CD4-positive, alpha-beta T cell treated with Interleukin-17A for 1 hour (primary cell): ENCODE measurements around the gene AKR1B1.
A peak's percentile ranks its signal among the peaks of the same experiment; 100 is the strongest.

Source experiments
- DNase-seq: peaks from one replicate; pipeline ENCODE4 v3.0.0-alpha.2; 2020

Gene AKR1B1

DNA sequence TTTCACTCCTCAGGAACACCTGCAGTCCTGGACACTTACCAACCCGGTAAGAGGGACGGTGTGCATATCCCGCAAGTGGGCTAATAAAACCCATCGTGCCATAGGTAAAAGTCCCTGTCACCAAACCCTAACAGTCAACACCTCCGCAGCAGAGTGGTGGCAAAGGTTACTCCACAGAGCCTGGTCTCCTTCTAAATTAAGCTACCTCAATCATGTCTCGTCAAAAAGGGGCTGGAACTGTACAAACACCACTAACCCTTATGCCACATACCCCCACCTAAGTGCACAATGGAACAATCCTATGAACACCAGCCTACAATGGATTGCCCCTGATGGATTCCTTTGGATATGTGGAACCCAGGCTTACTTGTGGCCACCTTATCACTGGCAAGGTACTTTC, 9.6 kb upstream of the AKR1B1 start:
- no peak for DNase-seq

DNA sequence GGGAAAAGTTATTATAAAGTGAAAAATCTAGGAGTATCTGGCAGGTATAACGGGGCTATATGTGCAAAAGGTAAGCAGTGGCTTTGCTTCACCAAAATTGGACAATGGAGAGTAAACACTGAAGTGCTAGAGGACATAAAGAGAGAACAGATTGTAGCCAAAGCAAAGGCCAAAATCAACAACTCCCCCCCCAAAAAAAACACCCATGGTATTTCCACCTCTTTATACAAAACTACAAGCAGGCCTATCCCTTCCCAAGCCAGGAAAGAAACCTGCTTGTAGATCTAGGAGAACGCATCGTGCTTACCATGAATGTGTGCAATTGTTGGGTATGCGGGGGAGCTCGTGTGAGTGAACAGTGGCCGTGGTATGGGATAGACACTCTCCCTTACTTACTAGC, 9.2 kb upstream of the AKR1B1 start:
- no peak for DNase-seq

DNA sequence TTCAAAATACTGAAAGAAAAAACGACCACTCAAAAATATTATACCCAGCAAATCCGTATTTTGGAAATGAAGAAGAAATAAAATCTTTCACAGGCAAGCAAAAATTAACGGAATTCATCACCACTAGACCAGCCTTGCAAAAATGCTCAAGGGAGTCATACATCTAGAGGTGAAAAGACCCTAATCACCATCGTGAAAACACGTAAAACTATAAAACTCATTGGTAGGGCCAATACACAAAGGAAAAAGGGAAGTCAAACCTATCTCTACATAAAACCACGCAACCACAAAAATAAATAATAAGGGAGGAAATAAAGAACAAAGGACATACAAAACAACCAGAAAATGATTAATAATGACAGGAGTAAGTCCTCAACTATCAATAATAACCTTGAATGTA, 6.6 kb upstream of the AKR1B1 start:
- no peak for DNase-seq

DNA sequence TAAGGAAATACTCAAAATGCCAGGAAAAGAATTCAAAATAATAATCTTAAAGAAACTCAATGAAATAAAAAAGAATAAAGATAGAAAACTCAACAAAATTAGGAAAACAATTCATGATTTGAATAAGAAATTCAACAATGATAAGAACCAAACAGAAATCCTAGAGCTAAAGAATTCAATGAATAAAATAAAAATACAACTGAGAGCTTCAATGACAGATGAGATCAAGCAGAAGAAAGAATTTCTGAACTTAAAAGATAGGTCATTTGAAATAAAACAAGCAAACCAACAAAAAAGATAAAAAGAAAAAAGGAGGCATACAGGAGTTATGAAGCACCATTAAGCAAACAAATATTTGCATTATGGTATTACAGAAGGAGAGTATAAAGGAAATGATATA, 5.6 kb upstream of the AKR1B1 start:
- DNase-seq: no peak

DNA sequence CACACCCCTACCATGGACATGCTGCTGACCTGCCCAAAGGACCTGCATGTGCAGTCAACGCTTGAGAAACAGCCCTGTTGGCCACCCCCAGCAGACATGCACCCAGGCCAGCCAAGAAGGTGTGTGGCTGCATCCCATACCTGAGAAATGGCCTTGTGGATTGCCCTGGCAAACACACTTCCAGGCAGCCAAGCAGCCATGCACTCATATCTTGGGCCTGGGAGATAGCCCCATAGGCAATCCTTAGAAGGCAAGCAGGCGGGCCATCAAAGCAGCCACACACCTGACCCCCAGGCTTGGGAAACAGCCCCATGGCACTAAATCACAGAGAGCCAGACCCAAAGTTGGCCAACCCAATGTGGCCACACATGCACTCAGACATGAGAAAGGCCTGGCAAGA, 4.9 kb upstream of the AKR1B1 start:
- DNase-seq: no peak

DNA sequence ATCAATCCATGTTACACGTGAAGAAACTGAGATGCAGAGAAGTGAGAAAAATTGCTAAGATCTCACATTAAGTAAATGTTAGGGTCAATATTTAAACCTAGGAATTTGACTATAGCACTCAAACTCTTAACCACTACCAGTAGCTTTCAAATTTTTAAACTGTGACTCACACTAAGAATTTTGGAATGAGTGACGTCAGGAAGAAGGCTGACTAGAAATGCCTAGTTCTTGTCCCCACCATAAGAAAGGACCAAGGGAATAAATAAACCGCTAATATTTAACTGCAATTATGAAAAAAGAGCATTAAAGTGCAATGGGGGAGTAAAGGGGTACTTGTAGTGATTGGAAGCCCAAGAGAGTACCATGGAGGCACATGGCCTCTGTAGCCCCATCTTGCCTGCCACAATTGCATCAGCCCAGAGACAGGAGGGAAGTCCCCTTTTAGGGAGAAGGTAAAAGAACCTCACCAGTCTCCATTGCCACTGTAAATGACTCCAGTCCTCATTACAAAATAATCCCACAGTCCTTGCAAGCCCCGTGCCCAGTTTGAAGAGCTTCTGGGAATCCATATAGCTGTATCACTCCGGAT, 3.5 kb upstream of the AKR1B1 start:
- no peak for DNase-seq

DNA sequence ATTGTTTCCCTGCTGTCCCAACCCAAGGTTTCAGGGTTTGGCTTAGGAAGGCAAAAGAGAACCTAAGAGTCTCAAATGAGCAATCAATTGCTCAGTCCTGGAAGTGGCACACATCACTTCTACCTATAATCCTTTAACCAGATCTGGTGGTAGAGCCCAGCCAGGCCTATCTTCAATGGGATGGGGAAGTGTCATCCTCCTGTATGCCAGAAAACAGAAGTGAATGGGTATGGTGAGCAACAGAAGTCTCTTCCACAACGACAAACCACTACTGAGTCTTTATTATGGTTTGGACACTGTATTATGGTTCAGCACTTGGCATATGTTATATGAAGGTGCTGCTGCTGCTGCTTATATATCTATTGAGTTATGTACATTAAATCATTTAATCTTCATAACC, 3.0 kb upstream of the AKR1B1 start:
- no peak for DNase-seq

DNA sequence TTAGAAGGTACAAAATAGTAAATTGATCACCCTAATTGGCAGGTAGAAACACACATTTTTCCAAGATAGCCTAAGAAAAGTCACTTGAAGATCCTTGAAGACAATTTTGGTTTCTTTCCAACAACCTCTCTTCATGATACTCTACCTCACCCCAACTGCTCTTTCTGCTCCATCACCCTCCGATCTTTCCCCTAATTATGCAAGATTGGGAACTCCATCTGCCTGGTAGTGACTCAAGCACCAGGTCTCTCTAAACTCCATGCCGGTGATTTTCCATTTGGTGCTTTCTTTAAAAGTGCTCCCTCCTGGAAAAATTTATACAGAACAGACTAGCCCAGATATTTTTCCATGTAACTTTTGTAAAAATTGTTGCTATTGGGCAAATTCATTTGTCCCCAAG, 1.1 kb upstream of the AKR1B1 start:
- DNase-seq: no peak

DNA sequence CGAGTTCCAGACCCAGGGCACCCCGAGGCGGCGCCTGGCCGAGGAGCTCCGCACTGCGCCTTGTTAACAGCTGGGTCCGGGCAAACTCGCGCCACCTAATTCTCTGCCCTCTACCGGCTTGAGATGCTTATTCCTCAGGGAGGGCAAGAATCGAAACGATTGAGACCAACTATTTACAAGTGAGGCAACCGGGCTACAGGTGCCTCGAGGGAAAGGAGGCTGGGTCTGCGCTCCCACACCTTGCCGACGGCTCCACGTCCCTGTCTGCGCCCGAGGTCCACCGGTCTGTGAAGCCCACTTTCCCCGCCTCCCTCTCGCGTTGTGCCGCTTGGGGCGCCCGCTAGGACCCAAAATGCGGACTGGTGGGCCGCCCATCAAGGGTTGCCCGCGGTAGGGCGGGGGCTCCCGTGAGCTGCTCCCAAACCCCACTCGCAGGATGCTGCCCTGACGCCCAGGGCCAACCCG, 527 bp downstream of the AKR1B1 start:
- DNase-seq: peak; percentile 60

DNA sequence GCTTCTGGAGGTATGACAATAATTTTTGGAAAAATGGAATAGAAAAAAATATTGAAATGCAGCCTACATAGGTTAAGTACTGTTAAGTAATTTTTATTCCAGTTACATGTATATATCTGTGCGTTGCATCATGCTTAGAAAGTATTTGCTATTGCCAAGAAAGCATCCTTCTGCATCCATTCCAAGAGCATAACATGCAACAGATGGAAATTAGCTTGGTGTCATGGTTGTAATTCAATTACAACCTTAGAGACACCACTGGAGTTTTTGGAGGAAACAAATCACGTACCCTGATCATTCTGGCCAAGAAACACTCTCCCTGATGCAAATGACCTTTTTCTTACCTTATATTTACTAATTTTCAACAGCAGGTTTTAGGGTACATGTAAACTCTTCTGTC, 1.7 kb downstream of the AKR1B1 start:
- DNase-seq: no peak

DNA sequence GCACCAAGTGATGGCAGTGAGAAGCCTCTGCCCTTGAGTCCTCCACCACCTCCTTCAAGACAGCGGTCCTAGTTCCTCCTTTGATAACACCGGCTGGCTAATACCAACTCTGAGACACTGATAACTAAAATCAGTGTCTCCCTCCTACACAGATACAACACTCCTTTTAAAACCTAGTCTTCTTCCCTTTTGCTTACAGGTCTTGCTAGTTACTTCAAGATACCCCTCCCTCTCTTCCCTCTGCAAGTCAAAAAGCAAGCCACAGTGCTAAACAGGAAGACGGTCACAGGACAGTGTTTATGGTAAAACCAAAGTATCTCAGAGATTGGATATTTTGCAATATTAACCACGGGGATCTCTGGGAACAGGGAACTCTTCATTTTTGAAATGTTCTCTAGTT, 4.6 kb downstream of the AKR1B1 start:
- peak; percentile 20 for DNase-seq

DNA sequence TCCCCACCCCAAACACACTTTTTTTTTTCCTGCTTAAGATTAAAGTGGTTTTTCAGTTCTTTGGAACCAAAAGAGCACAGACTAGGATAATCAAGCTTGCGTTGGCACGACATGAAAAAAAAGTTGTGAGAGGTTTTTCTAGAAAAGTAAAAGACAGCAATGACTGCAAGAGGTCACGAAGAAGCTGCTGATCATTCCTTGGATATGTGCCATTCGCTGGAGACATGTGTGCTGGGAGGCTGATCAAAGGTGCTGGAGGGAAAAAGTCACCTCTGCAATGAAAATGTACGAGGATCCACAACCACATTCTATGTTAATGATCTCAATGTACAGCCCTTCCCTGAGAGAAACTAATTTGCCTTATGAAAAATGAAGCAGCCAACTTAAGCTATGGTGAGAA, 5.4 kb downstream of the AKR1B1 start:
- no peak for DNase-seq

DNA sequence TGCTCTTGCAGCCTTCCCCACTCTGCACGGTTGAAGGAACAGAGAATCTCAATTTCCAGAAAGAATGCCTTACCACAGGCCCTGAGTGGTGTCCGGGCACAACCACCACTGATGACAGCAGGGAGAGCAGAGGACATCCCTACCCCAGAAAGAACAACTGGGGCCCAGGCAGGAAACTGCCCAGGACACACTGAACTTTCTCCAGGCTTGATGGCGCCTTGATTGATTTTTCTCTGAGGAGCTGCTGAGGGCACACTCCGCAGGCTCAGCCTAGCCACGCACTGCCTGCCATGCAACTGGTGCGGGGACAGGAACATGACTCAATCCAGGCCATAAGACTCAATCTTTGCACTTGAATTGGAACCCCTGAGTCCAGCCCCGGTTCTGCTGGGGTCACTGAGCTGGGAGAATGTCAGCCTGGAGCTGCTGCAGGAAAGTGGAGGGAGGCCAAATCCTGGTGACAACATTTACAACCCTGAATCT, 5.9 kb downstream of the AKR1B1 start:
- no peak for DNase-seq

DNA sequence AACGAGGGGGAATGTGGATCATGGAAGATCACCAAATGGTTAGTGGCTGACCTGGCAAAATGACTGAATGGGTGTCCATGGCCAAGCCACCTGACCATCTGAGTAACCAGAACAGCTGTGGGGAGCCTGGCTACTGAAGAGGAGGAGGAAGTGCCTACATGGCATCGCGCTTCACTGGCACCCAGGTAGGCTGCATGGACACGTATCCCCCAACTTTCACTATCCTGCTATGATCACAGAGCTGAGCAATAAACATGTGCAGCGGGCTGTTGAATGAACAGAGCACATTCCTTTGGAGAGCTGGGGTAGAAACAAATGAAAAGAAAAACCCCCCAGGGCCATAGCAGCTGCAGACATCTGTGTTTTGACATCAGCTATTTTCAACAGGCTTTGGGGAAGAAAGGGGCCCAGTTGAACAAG, 6.5 kb downstream of the AKR1B1 start:
- DNase-seq: no peak

DNA sequence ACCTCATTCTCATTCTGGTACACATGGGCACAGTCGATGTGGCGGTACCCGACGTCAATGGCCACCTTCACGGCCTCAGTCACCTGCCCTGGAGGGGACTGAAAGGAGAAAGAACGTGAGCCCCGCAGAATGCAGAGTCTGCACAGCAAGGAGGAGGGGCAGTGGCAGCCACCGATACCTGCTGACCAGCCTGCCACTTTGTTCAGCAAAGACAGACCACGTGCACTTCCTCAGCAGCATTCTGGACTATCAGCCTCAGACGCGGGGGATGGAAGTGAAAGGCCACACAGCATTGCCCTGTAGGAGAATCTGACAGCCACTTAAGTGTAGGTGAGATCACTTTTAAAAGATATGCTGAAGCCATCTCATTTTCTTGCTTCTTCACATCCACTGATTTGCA, 7.2 kb downstream of the AKR1B1 start:
- DNase-seq: no peak

DNA sequence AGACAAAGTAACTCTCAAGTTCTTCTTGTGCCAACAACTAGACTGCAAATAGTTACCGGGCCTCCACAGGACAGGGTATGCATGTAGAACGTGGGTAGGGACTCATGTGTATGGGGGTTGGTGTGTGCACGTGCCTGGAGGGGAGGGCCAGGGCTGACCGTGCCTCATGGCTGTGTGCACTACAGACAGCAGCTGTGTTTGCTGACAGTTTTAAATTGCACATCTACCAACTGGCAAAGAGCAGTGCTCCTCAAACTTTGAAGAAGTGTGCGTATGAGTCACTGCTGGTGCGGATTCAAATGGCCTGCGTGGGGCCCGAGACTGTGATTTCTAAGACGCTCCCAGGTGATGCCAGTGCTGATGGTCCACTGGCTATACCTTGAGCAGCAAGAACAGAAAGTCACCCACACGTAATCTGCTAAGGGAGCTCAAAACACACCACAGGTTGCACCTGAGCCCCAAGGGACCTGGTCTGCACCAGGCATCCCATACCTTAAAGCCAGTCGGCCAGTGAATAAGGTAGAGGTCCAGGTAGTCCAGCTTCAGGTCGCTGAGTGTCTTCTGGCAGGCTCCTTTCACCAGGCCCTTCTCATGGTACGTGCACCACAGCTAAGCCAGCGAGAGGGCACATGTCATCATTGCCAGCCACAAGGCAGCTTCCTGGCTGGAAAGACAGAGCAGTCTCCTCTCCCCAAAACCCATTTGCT, 8.5 kb downstream of the AKR1B1 start:
- DNase-seq: no peak

DNA sequence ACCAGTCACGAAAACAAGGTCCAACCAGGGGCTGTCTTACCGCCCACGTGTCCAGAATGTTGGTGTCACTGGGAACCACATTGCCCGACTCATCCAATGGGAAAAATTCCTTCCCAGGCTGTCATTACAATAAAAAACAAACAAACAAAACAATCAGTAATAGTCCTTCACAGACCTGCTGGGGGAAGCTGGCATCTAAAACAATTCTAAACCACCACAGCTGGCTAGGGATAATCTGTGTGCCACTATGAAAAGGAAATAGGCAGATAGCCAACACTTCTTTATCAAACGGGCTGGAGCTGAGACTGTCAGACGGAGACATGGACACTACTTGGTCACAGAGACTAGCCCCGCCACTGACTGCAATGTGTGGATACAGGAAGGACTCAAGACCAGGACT, 9.2 kb downstream of the AKR1B1 start:
- no peak for DNase-seq

DNA sequence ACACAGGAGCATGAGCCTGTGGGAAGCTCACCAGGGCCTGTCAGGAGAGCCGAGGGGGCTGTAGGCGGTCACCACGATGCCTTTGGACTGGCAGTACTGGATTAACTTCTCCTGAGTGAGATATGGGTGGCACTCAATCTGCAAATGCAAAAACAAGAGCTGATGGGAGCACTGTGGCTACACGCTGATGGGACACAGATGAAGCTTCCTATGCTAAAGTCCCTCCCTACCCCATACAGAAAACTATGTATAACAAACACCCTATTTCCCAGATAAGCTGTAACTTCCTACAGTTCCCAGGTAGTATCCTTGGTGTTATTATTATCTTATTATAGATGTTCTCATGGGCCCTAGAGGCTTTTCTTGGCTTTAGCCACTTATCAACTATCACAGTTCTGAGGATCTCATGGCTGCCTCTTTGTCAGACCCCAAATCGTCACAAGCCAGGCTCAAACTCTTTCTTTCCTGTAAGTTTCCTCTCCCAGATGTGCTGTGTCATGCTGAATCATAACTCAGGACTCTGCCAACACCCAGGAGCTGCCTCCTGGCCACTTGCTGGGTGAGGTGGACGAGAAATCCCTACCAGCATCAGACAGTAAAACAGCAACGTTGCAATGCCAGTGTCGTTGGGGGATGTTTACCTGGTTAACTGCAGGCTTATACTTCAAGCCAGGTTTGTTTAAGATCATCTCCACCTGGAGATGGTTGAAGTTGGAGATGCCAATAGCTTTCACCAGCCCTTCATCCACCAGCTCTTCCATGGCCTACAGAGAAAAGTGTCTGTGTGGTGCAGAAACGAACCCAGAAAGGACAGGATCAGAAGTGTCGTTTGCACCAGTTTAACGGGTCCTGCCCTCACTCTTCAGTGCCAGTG, 10.3 kb downstream of the AKR1B1 start:
- DNase-seq: no peak

DNA sequence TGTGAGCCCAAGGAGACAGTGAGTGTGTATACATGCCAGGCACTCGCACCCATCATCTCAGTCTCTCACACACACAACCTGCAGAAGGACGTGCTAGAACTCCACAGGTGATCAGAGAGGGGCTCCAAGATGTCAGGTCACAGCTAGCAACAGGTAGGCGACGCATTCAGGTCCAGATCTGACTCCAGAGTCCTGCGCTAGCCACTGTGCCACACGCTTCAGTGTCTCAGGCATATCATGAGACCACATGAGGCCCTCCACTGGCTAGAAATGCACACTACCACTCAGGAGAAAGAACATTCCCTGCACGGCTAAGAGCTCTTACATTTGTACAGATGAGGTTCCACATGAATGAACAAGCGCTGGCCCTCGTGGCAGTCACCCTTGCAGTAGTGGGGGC, 11.5 kb downstream of the AKR1B1 start:
- DNase-seq: no peak

DNA sequence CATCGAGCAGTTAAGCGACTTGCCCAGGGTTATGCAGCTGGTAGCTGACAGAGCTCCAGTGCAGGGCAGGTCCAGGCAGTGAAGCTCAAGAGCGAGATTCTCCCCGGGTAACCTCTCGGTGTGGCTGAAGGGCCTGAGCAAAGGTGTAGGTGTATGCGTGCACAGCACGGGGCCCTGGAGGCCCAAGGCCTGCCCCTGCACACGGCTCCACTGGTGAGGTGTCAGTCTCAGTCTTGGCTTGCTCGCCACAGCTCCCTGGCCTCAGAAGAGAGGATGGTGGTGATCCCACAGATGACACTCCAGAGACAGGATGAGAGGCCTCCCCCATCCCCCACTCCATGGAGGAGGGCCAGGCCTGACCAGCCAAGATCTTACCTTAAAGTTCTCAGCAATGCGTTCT, 12.0 kb downstream of the AKR1B1 start:
- DNase-seq: no peak

DNA sequence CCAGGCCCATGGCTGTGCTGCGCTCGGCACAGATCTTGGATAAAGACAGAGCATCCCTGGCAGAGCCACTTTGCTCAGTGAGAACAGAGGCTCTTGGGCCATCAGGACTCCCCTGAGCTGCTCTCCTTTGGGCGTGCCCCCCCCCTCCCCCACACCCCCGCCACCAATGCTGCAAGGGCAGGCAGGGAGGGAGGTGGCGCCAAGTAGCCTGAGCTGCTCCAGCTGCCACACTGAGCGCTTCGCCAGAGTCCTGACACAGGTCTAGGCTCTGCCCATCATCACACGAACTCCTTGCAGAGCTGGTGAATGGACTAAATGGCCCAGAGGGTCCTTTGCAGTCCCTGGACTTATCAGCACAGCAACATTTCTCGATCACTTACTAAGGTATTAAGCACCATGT, 12.5 kb downstream of the AKR1B1 start:
- no peak for DNase-seq

DNA sequence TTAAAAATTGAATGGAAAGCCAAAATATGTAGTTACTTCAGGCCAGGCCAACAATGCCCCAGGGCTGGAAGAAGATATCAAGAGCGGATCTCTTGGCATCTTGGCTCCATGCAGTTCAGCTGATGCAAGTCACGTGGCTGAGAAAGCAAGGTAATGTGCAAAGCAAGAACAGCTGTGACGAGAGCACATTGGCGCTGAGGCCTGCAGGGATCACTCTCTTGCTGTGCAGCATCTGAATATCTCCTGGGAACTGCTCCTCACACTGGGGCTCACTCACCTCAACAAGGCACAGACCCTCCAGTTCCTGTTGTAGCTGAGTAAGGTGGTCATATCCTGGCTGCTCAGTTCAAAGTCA, 14.0 kb downstream of the AKR1B1 start:
- no peak for DNase-seq

DNA sequence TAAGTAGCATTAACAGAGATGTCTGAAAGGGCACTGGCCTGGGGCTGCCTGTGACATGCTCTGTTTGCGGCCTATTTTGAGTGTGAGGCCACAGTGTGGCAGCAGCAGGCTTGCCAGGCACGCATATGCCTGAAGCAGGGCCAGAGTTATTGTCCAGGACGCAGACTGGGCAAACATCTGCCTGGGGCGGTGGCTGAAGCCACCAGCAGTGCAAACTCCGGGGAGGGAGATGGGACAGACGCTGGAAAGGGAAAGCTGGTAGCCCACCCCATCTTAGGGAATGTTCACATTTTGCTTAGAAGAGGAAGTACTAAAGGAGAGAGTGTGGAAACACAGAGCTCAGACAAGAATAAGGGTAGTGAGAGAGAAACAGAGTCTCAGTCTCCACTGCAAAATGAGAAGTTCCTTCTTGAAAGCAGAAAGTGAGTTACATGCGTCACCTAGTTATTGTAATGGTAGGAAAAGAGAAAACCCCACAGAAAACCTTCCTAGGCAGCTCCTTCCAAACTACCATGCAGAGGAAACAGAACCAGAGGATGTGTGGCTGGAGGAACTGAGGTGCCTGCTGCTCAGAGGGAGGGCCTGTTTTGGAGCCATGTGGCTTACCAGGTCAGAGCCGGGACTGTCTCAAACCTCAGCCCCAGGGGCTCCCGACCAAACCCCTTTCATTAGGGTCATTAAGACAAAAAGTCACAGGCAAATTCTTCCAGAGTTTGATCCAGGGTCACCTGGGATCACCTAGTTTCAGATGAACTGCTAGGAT, 14.5 kb downstream of the AKR1B1 start:
- no peak for DNase-seq
